A549 (cell line): ENCODE data around the gene HOXA10. TPM values are rescaled to one million over a fixed set of nuclear protein-coding genes. Genes with fewer than 3 reads are reported as not detected.

Experiments
- ATAC-seq, 2 experiments: fragments of 200-7000 bp in 1 of 2; fragments of >200 bp in 1 of 2; cut with Nextera tagmentation in 1 of 2; cut with Tn5 transposase in 1 of 2; 3 replicates each; pipeline versions ENCODE4 v1.8.0 to v1.9.1; 2018 to 2020; ENCODE audit warnings: mild to moderate bottlenecking in 1 of 2, moderate library complexity in 1 of 2
- CTCF ChIA-PET: fragments of 300-600 bp; sonication (Branson Sonifier 250); formaldehyde crosslinking; extraction: SDS; loops from one replicate; lab custom pipeline; 2021; ENCODE audit warnings: antibody characterized with exemption, inconsistent platforms; lab: Yijun Ruan, JAX
- POLR2A ChIA-PET: fragments of 350-600 bp; formaldehyde crosslinking; extraction: SDS; loops from one replicate; lab custom pipeline; 2021; ENCODE audit warnings: antibody characterized with exemption, inconsistent platforms; lab: Yijun Ruan, JAX
- DNase-seq, 2 experiments: peaks; one replicate each; pipeline versions ENCODE4 v3.0.0 to v3.0.0-alpha.2; 2011 to 2016; ENCODE audit warnings: low read depth in 1 of 2, low spot score in 1 of 2
- FAIRE-seq: peaks from 2 replicates; lab custom pipeline; 2011; peaks lifted over from hg19 to GRCh38; lab: Jason Lieb, UNC
- H3K27ac ChIP-seq, 2 experiments: fragments of >200 bp; sonication (Bioruptor Twin); formaldehyde crosslinking; 3 replicates each; pipeline ENCODE4 v1.5.1; 2016 to 2017
- H3K4me1 ChIP-seq: fragments of >200 bp; sonication (Bioruptor Twin); formaldehyde crosslinking; 3 replicates; pipeline ENCODE4 v1.6.1; 2016
- H3K4me2 ChIP-seq: fragments of >200 bp; sonication (Bioruptor Twin); formaldehyde crosslinking; 3 replicates; pipeline ENCODE4 v1.6.1; 2016
- H3K4me3 ChIP-seq: fragments of >200 bp; sonication (Bioruptor Twin); formaldehyde crosslinking; 3 replicates; pipeline ENCODE4 v1.5.1; 2016
- H3K9me3 ChIP-seq: fragments of >200 bp; sonication (Bioruptor Twin); formaldehyde crosslinking; 3 replicates; pipeline ENCODE4 v1.6.1; 2016
- BHLHE40 ChIP-seq: IDR thresholded peaks from 2 replicates; pipeline ENCODE4 v1.6.1; 2012; ENCODE audit warnings: low read depth, low read length, inconsistent platforms
- CHD4 ChIP-seq: fragments of 200-600 bp; sonication (generic); IDR thresholded peaks from 2 replicates; pipeline ENCODE4 v1.6.1; 2016; ENCODE audit warnings: antibody characterized with exemption, mild to moderate bottlenecking, borderline replicate concordance
- E2F6 ChIP-seq: IDR thresholded peaks from 2 replicates; pipeline ENCODE4 v1.6.1; 2012; ENCODE audit warnings: low read depth, borderline replicate concordance
- ELK1 ChIP-seq: fragments of 150-350 bp; IDR thresholded peaks from 2 replicates; pipeline ENCODE4 v1.6.1; 2014; ENCODE audit warnings: low read depth, mild to moderate bottlenecking, low read length
- ESRRA ChIP-seq: fragments of 150-350 bp; IDR thresholded peaks from 2 replicates; pipeline ENCODE4 v1.6.1; 2014; ENCODE audit warnings: mild to moderate bottlenecking, low read length, borderline replicate concordance
- FOSL2 ChIP-seq, 2 experiments: fragments of 450-650 bp in 1 of 2; fragments of >200 bp in 1 of 2; sonication (Bioruptor Twin) in 1 of 2; formaldehyde crosslinking; IDR thresholded peaks; 2 replicates each; pipeline versions ENCODE4 v1.5.0 to v1.6.1; 2016 to 2020; ENCODE audit warnings: mild to moderate bottlenecking in 1 of 2, moderate library complexity in 1 of 2
- HDAC2 ChIP-seq: fragments of 200-600 bp; sonication (generic); IDR thresholded peaks from 2 replicates; pipeline ENCODE4 v1.6.1; 2016
- JUN ChIP-seq, 2 experiments: fragments of >200 bp; sonication (Bioruptor Twin); formaldehyde crosslinking; IDR thresholded peaks; 2 replicates in 1 of 2; 3 replicates in 1 of 2; pipeline ENCODE4 v1.6.1; 2016 to 2017
- KDM5A ChIP-seq: fragments of 200-600 bp; sonication (generic); IDR thresholded peaks from 2 replicates; pipeline ENCODE4 v1.6.1; 2016; ENCODE audit warnings: antibody characterized with exemption, mild to moderate bottlenecking
- NR3C1 ChIP-seq: fragments of >200 bp; sonication (Bioruptor Twin); formaldehyde crosslinking; IDR thresholded peaks from 3 replicates; pipeline ENCODE4 v1.6.1; 2017
- POLR2A ChIP-seq: IDR thresholded peaks from 2 replicates; pipeline ENCODE4 v1.6.1; 2012; ENCODE audit warnings: mild to moderate bottlenecking, low read length
- POLR2AphosphoS2 ChIP-seq: conservative IDR thresholded peaks from 2 replicates; pipeline ENCODE4 v1.6.1; 2012; ENCODE audit warnings: low read length, improper control_type of control experiment, inconsistent platforms
- RAD21 ChIP-seq, 2 experiments: fragments of >200 bp in 1 of 2; sonication (Bioruptor Twin) in 1 of 2; formaldehyde crosslinking in 1 of 2; IDR thresholded peaks in 1 of 2; conservative IDR thresholded peaks in 1 of 2; 2 replicates in 1 of 2; 3 replicates in 1 of 2; pipeline ENCODE4 v1.6.1; 2012 to 2018; ENCODE audit warnings: inconsistent platforms in 1 of 2
- TFCP2L1 ChIP-seq: fragments of 250-450 bp; sonication (Bioruptor Pico); IDR thresholded peaks from 2 replicates; pipeline ENCODE4 v1.5.0; 2021; ENCODE audit warnings: mild to moderate bottlenecking
- ZSCAN20 ChIP-seq: fragments of 250-450 bp; sonication (Bioruptor Pico); IDR thresholded peaks from 2 replicates; pipeline ENCODE4 v1.8.0; 2022; ENCODE audit warnings: mild to moderate bottlenecking, moderate library complexity
- WGBS: methylation state at CpG from one replicate; pipeline ENCODE4 v1.1.6; 2017; ENCODE audit errors: missing lambda C conversion rate; 5-methylcytosine and 5-hydroxymethylcytosine counted together
- polyA plus RNA-seq, 4 experiments: library from polyadenylated mRNA; depleted of rRNA in 3 of 4; stranded (reverse); fragments of >200 nt; fragmentation: RNase III in 1 of 4; extraction: RNeasy Plus Mini Kit Qiagen cat#74134 plus additional on column Dnase treatment in 1 of 4; gene quantifications; 2 replicates in 3 of 4; 3 replicates in 1 of 4; pipeline ENCODE4 v1.2.3, GENCODE V29; 2011 to 2017

HOXA10 gene
- polyA plus RNA-seq, 2 of the 4 experiments (the other 2 are of a cell fraction) = 5.2 to 7.7 TPM

DNA sequence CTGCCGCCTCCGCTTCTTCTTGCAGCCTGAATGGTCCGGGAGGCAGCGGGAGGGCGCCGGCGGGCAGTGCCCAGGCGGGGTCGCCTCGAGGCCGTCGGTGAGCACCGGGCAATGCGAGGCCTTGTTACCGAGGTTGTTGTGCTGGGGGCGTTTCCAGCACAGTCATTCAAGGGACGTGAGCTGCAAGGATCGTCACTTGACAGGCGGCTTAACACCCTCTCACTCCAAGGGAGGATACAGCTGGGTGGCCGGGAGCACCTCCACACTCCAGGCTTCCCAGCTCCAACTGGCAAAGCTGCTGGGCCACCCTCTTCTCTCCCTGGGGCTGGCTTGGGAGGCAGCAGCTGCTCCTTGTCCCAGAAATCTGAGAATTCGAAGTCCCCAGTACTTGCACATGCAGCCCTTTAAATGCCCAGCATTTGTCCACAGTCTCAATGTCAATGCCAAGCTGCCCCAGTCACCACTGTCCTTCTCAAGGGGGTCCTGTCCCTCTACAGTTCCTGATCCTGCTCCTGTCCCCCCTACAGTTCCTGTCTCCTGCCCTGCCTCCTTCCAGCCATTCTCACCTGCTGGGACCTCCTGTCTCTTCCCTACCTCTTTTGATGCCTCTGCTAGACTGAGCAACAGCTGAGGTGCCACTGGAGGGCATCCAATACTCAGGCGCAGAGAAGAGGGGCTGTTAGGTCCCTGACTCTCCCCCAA lies 15.3 kb upstream of the HOXA10 start:
- CTCF ChIA-PET = interaction anchor here (0.8 to 3.8 kb wide), 8 partner anchors 10 to 907 kb away, joined by 3 to 30 read pairs (median 4); partner anchors contain the start of gene HOXA13
- no peak for DNase-seq
- no peak for ATAC-seq

GRCh38 chr7:27188386-27189294 lies 14.5 kb upstream of the HOXA10 start:
- no peak overlapping the region for H3K27ac ChIP-seq

More for the DNA sequence above, 15.3 kb upstream of the HOXA10 start:
- Histone ChIP-seq H3K4me2 (no peak overlapping the region), H3K27ac (no peak overlapping the region), H3K9me3 (no peaks in the 10 kb centered on the region), H3K4me3 (no peak overlapping the region), H3K4me1 (peaks cover 6% of the 10 kb centered on the region; the same call in 1 of the 3 replicates)
- 80% methylated on average over 21 of the region's 22 CpGs for WGBS
- POLR2A ChIA-PET = no interaction called here
- no peak for TF ChIP-seq POLR2AphosphoS2
- no peak for TF ChIP-seq ESRRA
- no peak for TF ChIP-seq KDM5A
- no peak for TF ChIP-seq POLR2A
- TF ChIP-seq BHLHE40 = no peak
- TF ChIP-seq JUN (IDR thresholded peaks at IDR 0.05) = no peak
- TF ChIP-seq NR3C1 = no peak
- no peak for TF ChIP-seq CHD4
- no peak for TF ChIP-seq E2F6
- TF ChIP-seq TFCP2L1 (CRISPR knock-in tag) = no peak
- TF ChIP-seq FOSL2 (IDR thresholded peaks at IDR 0.05) = no peak
- no peak for TF ChIP-seq FOSL2 (CRISPR knock-in tag; IDR thresholded peaks at IDR 0.05)
- no peak for TF ChIP-seq RAD21 (conservative IDR thresholded peaks at IDR 0.05 in 1 of 2, IDR thresholded peaks at IDR 0.05 in 1 of 2)
- no peak for TF ChIP-seq ELK1
- no peak for FAIRE-seq

DNA sequence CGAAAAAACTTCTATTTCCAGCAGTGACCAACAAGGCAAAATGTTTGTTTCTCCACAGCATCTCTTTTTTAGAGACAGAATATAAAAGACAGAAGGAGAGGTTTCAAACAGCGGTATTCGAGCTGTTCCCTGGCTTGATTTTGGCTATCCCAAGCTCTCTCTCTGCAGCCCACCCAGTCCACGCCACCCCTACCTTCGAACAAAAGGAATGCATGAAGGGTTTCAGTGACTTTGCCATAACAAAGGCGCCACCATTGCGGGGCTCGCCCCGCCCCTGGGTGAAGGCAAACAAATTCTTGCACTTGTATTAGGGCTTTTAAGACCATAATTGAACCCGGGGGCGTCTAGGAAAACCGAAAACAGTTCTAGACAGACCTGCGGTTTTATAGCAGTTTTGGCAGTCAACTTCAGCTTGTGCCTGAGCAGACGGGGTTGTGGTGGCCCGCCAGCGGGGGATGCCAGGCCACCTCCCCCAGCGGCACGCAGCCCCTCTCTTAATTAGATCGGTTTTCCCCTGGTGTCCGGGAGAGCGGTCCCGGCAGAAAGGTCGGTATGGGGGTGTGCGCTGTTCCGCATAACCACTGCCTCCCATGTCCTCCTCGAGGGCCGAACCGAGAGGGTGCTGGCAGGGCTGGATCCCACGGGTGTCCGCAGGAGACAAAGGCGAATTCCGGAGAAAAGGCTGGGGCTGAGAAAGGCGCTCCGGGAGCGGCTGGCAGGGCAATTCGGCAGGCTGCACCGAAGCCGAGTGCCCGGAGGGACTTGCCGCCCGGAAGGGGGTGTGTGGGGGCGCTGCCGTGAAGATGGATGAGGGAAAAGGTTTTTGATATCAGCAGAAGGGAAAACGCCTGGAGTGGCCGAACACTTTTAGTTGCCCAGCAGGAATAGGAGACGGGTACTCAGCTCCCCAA lies 13.6 kb upstream of the HOXA10 start:
- no peak overlapping the region for H3K4me2 ChIP-seq
- H3K4me1 ChIP-seq = peaks cover 14% of the 10 kb centered on the region; the same call in 2 of the 3 replicates
- no peak overlapping the region for H3K27ac ChIP-seq
- WGBS = 85% methylated on average over 46 of the region's 46 CpGs
- TF ChIP-seq HDAC2 (no peak), ZSCAN20 (no peak)
- TF ChIP-seq, all 56 proteins: peak for 0
- POLR2A ChIA-PET = no interaction called here
- Histone ChIP-seq H3K4me3 (no peak overlapping the region), H3K9me3 (no peaks in the 10 kb centered on the region)
- FAIRE-seq (no peak), ATAC-seq (no peak), DNase-seq (no peak)
- CTCF ChIA-PET = interaction anchor here (0.6 to 4.2 kb wide), 14 partner anchors 8 to 1728 kb away, joined by 3 to 27 read pairs (median 4); partner anchors contain the start of gene HOXA13

More at GRCh38 chr7:27188386-27189294, 14.5 kb upstream of the HOXA10 start:
- peaks cover 10% of the 10 kb centered on the region; the same call in 2 of the 3 replicates for H3K4me1 ChIP-seq
- FAIRE-seq = no peak
- H3K4me2 ChIP-seq = no peak overlapping the region
- POLR2A ChIA-PET = no interaction called here
- no peaks in the 10 kb centered on the region for H3K9me3 ChIP-seq
- ATAC-seq = no peak
- WGBS = 94% methylated on average over 49 of the region's 49 CpGs
- CTCF ChIA-PET = interaction anchor here (0.8 to 2.2 kb wide), 10 partner anchors 8 to 908 kb away, joined by 3 to 10 read pairs (median 4); partner anchors contain the start of gene HOXA13
- TF ChIP-seq BHLHE40 (no peak), CHD4 (no peak)
- H3K4me3 ChIP-seq = no peak overlapping the region
- no peak for DNase-seq
